ENCODE results near the gene PDE5A.

- no peak for TF ChIP-seq RBBP5 (conservative IDR thresholded peaks at IDR 0.05)
- TF ChIP-seq LARP7 (IDR thresholded peaks at IDR 0.05), result no peak
- no peak for TF ChIP-seq SUPT20H (IDR thresholded peaks at IDR 0.05; ENCODE audit: borderline replicate concordance, control insufficient read depth, low read depth, low read length)
- no peak for TF ChIP-seq RFX5 (IDR thresholded peaks at IDR 0.05; ENCODE audit: low read depth, low read length)
- no peak for TF ChIP-seq POLR2A (IDR thresholded peaks at IDR 0.05; ENCODE audit: low read depth, low read length)
- TF ChIP-seq STAT3 (IDR thresholded peaks at IDR 0.05; ENCODE audit: low read depth, low read length), result no peak
- TF ChIP-seq, protein P1, sequence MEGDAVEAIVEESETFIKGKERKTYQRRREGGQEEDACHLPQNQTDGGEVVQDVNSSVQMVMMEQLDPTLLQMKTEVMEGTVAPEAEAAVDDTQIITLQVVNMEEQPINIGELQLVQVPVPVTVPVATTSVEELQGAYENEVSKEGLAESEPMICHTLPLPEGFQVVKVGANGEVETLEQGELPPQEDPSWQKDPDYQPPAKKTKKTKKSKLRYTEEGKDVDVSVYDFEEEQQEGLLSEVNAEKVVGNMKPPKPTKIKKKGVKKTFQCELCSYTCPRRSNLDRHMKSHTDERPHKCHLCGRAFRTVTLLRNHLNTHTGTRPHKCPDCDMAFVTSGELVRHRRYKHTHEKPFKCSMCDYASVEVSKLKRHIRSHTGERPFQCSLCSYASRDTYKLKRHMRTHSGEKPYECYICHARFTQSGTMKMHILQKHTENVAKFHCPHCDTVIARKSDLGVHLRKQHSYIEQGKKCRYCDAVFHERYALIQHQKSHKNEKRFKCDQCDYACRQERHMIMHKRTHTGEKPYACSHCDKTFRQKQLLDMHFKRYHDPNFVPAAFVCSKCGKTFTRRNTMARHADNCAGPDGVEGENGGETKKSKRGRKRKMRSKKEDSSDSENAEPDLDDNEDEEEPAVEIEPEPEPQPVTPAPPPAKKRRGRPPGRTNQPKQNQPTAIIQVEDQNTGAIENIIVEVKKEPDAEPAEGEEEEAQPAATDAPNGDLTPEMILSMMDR (IDR thresholded peaks at IDR 0.05 in 2 of 3, conservative IDR thresholded peaks at IDR 0.05 in 1 of 3; ENCODE audit: control insufficient read depth in 2 of 3, extremely low read depth in 1 of 3, insufficient read depth in 1 of 3, low read depth in 3 of 3, low read length in 3 of 3), result no peak
- no peak for TF ChIP-seq EZH2 (IDR thresholded peaks at IDR 0.05; ENCODE audit: borderline replicate concordance, control insufficient read depth, low read depth, low read length)
- TF ChIP-seq FOXM1 (IDR thresholded peaks at IDR 0.05; ENCODE audit: low read depth, low read length), result no peak
- no peak for TF ChIP-seq FOXK2 (IDR thresholded peaks at IDR 0.05)
- TF ChIP-seq BRCA1 (IDR thresholded peaks at IDR 0.05; ENCODE audit: low read depth, low read length), result no peak
Measured at GRCh38 chr4:119587796-119588195, 40.8 kb downstream of the PDE5A start.

All from GM12878 (cell line).